KG1 (cell line): ENCODE data around the gene MINDY4B.

Experiments used
- DNase-seq: peaks from one replicate; lab custom pipeline; 2025; lab: John Stamatoyannopoulos, UW

Gene MINDY4B

GRCh38 chr3:150844484-150844883, 60.8 kb downstream of the MINDY4B start:
- no peak for DNase-seq

GRCh38 chr3:150843241-150843640, 62.0 kb downstream of the MINDY4B start:
- DNase-seq = no peak

DNA sequence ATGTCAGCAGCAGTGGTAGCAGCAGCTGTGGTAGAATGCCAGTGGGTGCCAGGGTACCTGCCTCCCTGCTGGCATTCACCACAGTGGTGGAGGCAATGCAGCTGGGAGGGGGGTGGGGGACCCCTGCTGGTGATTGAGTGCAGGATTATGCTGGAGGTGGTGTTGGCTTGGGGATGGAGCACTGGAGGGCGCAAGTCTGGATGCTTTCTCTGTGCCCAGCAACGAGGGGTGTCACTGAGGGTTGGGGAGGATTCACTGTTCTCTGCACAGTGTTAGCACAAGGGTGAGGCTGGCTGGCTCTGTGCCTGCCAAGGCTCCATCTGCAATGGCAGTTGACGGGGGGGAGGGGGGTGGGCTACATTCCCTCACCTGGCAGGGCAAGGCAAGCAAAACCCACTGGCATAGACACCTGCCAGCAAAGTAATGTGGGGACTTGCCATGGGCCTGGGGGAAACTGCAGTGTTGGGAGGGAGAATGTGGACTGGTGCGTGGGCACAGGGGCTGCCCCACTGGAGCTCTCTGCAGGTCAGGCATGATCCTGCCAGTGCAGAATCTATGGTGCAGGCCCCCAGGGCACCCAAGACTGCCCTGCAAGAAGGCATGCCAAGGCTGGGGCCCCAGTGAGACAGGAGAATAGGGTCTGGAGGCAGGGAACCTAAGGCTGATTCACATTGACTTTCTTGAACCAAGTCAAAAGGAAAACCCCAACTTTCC, 64.3 kb downstream of the MINDY4B start:
- DNase-seq = no peak

DNA sequence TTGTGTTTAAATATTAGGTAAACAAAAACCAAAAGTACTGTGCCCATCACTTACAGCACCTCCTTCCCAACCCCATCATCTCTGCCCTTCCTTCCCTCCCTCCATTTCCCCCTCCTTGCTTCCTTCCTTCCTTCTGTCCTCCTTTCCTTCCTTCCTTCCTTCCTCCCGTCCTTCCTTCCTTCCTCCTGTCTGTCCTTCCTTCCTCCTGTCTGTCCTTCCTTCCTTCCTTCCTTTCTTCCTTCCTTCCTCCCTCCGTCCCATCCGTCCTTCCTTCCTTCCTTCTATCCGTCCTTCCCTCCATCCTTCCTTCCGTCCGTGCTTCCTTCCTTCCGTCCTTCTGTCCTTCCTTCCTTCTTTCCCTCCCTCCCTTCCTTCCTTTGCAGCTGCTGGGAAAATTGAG, 74.5 kb downstream of the MINDY4B start:
- DNase-seq = no peak

DNA sequence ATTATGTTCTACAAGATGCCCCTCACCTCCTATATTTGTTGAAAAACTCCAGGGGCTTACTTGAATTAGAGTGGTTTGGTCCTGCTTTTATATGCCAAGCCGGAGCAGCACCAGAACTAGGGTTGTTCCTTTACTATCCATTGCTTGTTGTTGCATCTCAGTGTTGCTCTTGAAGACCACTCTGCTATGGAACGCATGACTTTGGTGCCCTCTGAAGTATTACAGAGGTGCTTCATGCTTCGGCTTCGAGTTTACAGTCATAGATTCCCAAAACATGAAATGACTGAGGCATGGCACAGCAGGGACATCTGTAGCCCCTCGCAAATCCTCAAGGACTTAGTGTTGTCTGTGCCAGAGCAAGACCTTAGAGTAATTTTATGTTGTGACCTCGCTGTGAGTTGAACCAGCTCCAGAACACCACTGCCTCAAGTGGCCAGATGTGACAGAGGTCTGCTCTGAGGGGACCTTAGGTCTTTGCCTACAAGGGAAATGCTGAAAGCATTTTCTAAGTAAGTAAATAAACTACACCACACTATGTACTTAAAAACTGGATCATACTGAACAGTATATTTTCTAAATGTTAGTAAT, 75.1 kb downstream of the MINDY4B start:
- DNase-seq = no peak

DNA sequence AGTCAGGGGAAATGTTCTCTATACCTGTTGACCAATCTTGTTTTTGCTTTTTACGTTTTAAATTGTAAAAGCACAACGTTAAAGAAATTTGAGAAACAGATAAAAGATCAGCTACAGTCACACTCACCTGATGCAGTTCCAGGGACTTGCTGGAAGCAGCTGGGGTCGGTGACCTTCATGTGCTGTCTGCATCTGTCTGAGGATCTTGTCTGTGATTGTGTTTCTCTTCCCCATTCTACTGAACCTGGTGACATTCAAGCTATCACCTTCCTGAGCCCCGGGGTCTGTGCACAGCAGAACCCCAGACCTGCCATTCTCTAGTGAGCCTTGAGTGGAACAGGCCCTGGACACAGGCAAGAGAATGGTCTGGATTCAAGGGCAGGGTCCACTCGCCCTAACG, 75.8 kb downstream of the MINDY4B start:
- DNase-seq = no peak

DNA sequence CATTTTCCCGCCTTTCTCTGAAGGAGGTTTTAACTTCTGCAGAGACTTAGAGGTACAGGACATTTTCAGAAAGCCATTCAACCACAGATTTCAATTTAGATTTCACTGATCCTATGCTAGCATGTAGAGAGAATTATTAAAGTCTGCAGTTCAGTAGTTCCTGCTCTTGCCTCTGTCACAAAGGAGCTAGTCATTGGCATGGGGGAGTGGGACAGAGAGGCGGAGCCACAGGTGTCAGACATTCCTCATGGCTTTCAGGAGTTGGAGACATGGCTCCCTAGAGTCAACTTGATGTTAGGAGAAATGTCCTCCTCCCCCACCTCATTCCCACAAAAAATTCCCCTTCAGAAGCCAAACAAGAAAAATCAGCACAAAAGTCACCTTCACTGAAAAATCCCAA, 76.2 kb downstream of the MINDY4B start:
- no peak for DNase-seq

GRCh38 chr3:150828261-150828660, 77.0 kb downstream of the MINDY4B start:
- no peak for DNase-seq

DNA sequence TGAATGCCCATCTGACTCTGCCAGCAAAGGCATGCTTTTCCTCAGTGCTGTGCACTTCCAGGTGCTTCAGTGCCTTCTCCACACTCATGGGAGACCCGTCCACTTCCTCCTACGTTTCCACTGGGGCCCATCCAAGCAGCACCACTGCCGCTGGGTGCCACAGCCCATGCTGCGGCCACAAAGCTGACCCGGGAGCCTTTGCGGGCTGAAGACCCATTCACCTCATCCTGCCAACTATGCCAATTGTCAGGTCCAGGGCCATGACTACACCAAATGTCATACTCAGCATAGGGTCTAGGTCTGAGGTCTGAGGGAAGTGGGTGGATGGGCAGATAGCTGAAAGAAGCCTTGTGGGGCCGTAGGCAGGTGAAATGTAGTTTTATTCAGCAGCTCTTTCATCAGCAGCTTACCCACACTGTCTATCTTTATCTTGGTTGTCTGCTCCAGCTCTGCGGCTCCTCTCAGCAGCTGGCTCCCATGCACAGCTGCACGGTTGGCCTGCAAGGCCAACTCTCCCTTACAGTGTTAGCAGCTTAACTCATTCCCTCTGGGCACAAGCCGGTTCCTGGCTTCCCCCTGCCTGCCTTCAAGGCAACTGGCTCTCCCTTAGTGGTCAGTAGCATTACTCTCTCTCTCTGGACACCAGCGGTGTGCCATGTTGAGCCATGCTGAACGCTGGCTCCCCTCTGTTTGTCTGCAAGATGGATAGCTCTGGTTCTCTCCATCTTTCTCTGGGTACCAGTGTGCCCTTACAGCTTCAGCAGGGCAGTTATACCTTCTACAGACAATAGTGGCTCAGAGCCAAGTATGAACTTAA, 78.6 kb downstream of the MINDY4B start:
- DNase-seq = no peak

- DNase-seq = no peak
Measured at GRCh38 chr3:150825916-150826377, 79.3 kb downstream of the MINDY4B start.

DNA sequence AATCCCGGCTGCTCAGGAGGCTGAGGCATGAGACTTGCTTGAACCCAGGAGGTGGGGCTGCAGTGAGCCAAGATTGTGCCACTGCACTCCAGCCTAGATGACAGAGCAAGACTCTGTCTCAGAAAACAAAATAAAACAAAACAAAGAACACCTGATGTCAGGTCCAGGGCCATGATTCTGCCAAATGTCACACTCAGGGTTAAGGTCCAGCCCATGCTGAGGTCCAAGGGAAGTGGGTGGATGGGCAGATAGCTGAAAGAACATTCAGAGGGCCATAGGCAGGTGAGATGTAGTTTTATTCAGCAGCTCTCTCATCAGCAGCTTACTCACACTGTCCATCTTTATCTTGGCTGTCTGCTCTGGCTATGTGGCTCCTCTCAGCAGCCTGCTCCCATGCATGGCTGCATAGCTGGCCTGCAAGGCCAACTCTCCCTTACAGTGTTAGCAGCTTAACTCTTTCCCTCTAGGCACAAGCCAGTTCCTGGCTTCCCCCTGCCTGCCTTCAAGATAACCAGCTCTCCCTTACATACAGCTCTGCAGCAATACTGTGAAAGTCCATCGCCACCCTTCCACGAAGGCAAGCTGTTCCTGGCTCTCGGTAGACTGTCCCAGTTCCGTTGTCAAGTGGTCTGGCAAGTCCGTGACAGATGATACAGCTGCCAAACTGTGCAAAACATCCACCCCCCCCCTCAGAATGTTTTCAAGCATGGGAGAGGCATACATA, 79.9 kb downstream of the MINDY4B start:
- DNase-seq = no peak

DNA sequence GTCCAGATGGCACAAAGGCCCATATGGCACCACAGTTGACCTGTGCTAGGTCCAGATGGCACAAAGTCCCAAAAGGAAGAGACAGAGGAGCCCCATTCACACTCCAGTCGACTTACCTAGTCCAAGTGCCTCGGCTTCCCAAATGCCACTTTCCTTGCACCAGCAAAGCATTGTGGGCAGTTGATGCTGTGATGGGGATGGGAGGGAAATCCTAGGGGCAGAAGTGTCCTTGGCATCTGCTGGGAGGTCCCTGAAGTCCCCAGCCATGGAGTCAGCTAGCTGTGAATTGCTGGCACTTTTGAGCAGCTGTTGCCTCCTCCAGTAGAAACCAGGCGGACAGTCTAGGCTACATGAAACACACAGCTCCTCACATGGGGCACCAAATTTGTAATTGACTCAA, 82.0 kb downstream of the MINDY4B start:
- DNase-seq = no peak

- DNase-seq = no peak
Measured at GRCh38 chr3:150822636-150823035, 82.6 kb downstream of the MINDY4B start.
